Measurements from ENCODE around the gene INO80D.
A peak's percentile ranks its signal among the peaks of the same experiment; 100 is the strongest.
"Not testable (repeated sequence)": the region's sequence is repeated elsewhere in the genome, so short reads cannot be mapped to it uniquely, and the experiment has no call there.

INO80D gene

DNA sequence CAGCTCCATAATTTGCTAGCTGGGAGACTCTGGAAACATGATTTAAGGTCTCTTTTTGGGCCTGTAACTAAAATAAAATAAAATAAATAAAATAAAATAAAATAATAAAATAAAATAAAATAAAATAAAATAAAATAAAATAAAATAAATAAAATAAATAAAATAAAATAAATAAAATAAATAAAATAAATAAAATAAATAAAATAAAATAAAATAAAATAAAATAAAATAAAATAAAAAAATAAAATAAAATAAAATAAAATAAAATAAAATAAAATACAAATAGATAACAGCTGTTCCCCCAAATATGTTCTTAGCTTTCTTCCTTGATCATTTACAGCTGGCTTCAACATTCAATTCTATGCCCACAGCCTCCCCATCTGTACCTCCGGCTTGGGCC lies 97.3 kb downstream of the INO80D start:
- CTCF ChIA-PET, DNase-seq, H3K9me3 Mint-ChIP-seq, H3K4me3 Mint-ChIP-seq, H3K36me3 Mint-ChIP-seq, H3K27me3 Mint-ChIP-seq, H3K4me1 Mint-ChIP-seq, H3K27ac Mint-ChIP-seq: not testable (repeated sequence)

DNA sequence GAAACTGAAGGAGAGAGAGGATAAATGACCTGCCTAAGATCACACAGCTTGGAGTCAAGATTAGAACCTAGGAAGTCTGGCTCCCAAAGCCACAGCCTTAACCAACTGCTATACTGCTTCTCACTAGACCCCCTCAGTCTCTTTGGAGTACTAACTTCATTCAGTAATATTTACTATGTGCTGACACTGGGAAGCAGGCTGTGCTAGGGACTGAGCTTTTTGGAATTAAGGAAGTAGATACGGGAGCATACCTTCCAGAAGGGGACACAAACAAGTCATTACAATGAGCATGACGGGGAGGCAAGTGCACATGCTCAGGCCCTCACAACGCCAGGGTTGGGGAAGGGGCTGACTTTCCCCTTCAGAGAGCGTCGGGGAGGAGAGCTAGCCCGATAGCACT lies 97.7 kb downstream of the INO80D start:
- Mint-ChIP-seq H3K4me3 (no peak overlapping the region), H3K9me3 (no peaks in the 10 kb centered on the region), H3K27ac (no peak overlapping the region), H3K36me3 (no peaks in the 10 kb centered on the region), H3K27me3 (no peaks in the 10 kb centered on the region), H3K4me1 (peaks cover 3% of the 10 kb centered on the region)
- DNase-seq: no peak
- CTCF ChIA-PET: no interaction called here

DNA sequence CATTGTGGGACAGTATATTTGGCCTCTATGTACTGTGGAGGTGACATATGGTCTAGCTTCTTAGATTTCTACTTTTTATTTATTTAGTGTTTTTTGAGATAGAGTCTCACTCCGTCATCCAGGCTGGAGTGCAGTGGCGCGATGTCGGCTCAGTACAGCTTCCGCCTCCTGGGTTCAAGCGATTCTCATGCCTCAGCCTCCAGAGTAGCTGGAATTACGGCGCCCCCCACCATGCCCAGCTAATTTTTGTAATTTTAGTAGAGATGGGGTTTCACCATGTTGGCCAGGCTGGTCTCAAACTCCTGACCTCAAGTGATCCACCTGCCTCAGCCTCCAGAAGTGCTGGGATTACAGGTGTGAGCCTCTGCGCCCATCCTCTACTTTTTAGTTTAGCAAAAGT lies 99.6 kb downstream of the INO80D start:
- H3K27me3 Mint-ChIP-seq, H3K36me3 Mint-ChIP-seq, H3K4me1 Mint-ChIP-seq, DNase-seq, H3K4me3 Mint-ChIP-seq, H3K27ac Mint-ChIP-seq, CTCF ChIA-PET, H3K9me3 Mint-ChIP-seq: not testable (repeated sequence)

DNA sequence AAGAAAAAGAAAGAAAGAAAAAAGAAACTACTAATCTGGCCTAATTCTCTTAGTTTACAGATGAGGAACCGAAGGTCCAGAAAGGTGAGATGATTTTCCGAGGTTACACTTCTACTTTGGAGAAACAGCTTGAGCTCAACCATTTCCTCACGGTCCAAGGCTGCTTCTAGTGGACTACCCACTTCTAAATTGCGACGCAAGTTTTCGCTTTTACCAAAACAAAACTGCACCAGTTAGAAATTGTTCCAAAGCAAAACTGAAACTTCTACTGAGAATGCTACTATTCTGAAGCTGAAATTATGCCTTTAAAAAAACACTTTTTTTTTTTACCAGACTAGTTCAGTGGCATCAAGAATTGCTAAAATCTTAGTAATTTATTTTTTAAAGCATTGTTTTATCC lies 101.6 kb downstream of the INO80D start:
- Mint-ChIP-seq H3K4me1 (peaks cover 3% of the 10 kb centered on the region), H3K27me3 (no peaks in the 10 kb centered on the region), H3K36me3 (no peaks in the 10 kb centered on the region), H3K9me3 (no peaks in the 10 kb centered on the region), H3K4me3 (no peak overlapping the region), H3K27ac (peak overlapping the region; percentile 56)
- no peak for DNase-seq
- CTCF ChIA-PET: no interaction called here

DNA sequence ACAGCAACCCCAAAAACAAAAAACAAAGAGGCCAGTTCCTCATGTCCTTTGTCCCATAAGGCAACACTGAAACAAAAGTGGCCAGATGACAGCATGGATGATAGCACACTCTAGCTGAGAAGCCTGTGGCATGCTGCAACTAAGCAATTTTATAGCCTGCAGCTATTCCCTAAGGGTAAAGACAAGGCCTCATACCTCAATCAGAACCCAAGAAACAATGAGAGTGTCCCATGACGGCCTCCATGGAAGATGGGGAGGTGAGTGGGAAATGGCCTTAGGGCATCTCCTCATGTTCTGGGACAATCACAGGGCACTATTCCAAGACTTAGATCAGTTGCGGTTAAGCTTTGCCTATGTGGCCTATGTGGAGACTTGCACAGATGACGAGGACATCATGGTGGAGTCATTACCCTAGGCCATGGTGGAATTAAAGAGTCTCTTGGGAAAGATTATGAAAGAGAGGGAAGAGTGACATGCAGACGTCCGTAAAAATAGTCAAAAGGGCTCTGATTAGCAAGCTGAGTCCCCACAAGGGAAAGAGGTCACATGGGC lies 103.1 kb downstream of the INO80D start:
- H3K4me1 Mint-ChIP-seq: peaks cover 3% of the 10 kb centered on the region
- DNase-seq: no peak
- H3K4me3 Mint-ChIP-seq: no peak overlapping the region
- no peaks in the 10 kb centered on the region for H3K27me3 Mint-ChIP-seq
- peaks cover 2% of the 10 kb centered on the region for H3K9me3 Mint-ChIP-seq
- no peak overlapping the region for H3K27ac Mint-ChIP-seq
- H3K36me3 Mint-ChIP-seq: no peaks in the 10 kb centered on the region
- CTCF ChIA-PET: no interaction called here

DNA sequence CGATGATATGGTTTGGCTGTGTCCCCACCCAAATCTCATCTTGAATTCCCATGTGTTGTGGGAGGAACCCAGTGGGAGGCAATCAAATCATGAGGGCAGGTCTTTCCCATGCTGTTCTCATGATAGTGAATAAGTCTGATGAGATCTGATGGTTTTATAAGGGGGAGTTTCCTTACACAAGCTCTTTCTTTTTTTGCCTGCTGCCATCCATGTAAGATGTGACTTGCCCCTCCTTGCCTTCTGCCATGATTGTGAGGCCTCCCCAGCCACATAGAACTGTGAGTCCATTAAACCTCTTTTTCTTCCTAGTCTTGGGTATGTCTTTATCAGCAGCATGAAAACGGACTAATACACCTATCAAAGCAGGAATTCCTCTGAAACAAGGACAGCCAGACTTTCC lies 107.2 kb downstream of the INO80D start:
- DNase-seq, H3K27me3 Mint-ChIP-seq, H3K4me1 Mint-ChIP-seq, H3K4me3 Mint-ChIP-seq, H3K27ac Mint-ChIP-seq, H3K36me3 Mint-ChIP-seq, CTCF ChIA-PET, H3K9me3 Mint-ChIP-seq: not testable (repeated sequence)

DNA sequence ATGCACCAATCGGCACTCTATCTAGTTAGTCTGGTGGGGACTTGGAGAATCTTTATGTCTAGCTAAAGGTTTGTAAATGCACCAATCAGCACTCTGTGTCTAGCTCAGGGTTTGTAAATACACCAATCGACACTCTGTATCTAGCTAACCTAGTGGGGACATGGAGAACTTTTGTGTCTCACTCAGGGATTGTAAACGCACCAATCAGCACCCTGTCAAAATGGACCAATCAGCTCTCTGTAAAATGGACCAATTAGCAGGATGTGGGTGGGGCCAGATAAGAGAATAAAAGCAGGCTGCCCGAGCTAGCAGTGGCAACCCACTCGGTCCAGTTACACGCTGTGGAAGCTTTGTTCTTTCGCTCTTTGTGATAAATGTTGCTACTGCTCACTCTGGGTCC lies 108.3 kb downstream of the INO80D start:
- H3K4me3 Mint-ChIP-seq, H3K36me3 Mint-ChIP-seq, DNase-seq, CTCF ChIA-PET, H3K9me3 Mint-ChIP-seq, H3K4me1 Mint-ChIP-seq, H3K27ac Mint-ChIP-seq, H3K27me3 Mint-ChIP-seq: not testable (repeated sequence)

DNA sequence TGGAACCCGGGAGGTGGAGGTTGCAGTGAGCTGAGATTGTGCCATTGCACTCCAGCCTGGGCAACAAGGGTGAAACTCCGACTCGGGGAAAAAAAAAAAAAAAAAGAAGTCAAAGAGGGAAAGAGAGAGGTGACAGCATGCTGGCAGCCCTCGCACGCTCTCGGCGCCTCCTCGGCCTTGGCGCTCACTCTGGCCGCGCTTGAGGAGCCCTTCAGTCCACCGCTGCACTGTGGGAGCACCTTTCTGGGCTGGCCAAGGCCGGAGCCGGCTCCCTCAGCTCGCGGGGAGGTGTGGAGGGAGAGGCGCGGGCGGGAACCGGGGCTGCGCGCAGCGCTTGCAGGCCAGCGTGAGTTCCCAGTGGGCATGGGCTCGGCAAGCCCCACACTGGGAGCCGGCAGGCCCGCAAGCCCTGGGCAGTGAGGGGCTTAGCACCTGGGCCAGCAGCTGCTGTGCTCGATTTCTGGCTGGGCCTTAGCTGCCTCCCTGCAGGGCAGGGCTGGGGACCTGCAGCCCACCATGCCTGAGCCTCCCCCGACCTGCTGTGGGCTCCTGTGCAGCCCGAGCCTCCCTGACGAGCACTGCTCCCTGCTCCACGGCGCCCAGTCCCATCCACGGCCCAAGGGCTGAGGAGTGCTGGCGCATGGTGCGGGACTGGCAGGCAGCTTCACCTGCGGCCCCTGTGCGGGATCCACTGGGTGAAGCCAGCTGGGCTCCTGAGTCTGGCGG lies 108.9 kb downstream of the INO80D start:
- H3K4me1 Mint-ChIP-seq, H3K27ac Mint-ChIP-seq, H3K36me3 Mint-ChIP-seq, H3K4me3 Mint-ChIP-seq, CTCF ChIA-PET, DNase-seq, H3K27me3 Mint-ChIP-seq, H3K9me3 Mint-ChIP-seq: not testable (repeated sequence)

DNA sequence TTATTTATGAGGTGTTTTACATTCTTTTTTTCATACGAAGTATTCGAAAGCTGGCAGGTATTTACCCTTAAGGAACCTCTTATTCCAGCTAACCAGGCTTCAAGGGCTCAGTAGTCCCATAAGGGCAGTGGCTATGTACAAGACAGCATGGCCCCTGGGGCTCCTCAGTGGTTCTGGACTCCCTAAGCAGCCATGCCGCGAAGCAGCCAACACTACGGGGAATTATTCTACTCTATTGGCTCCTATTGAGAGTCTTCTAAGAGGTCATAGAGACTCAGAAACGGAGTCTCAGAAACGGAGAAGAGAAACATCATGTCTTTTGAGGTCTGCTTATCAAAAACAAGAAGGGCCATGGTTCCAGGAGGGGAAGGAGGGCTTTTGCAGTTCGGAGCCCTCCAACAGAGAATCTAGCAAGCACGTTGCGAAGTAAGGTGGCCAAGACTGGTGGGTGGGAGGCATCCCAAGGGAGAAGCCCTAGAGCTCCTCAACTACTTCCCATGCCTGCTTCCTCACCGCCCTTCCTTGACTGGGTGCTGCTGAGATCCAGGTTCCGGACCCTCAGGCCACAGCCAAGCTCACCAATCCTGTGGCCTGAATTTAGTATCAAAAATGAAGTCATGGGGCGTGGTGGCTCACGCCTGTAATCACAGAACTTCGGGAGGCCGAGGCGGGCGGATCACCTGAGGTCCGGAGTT lies 109.7 kb downstream of the INO80D start:
- CTCF ChIA-PET: no interaction called here
- Mint-ChIP-seq H3K9me3 (peaks cover 2% of the 10 kb centered on the region), H3K4me3 (no peak overlapping the region)

DNA sequence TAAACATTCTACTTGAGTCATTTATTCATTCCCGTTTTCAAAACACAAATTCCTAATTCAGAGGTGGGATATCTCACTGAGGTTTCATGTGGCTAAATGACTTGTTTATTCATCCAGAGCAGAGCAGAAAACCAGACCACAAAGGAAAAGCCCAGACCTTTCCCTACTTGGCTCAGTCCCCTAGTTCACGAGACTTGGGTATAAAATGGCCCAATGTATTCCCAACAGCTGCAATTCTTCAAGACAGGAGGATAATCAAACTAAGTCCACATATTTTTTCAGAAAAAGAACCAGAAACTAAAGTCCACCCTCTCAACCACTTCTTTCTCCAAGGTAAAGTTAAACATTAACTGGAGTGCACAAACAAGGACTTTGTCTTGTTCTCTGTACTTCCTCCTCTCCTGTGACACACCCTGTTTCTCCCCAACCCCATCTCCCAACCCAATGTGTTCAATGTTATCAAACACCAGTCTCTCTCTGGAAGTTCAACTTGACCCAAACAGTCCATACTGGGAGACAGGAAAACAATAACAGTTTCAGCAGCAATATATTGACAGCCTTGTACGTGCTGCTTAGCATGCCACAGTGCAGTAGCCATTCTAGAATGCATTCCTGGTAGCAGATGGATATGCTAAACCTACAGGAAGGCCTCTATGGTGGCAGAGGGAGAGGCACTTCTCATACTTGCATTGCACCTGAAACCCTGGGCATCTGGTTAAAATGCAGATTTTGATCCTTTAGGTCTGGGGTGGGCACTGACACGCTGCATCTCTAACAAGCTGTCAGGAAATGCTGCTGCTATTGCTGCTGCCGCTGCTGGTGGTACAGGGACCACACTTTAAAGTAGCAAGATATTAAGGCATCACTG lies 110.7 kb downstream of the INO80D start:
- Mint-ChIP-seq H3K27ac (no peak overlapping the region), H3K27me3 (peaks cover 9% of the 10 kb centered on the region), H3K9me3 (peaks cover 2% of the 10 kb centered on the region), H3K36me3 (no peaks in the 10 kb centered on the region), H3K4me3 (no peak overlapping the region), H3K4me1 (no peaks in the 10 kb centered on the region)
- no peak for DNase-seq
- CTCF ChIA-PET: no interaction called here

More for the DNA sequence above, 109.7 kb downstream of the INO80D start:
- peaks cover 3% of the 10 kb centered on the region for H3K27me3 Mint-ChIP-seq
- no peaks in the 10 kb centered on the region for H3K4me1 Mint-ChIP-seq
- no peak overlapping the region for H3K27ac Mint-ChIP-seq
- no peaks in the 10 kb centered on the region for H3K36me3 Mint-ChIP-seq
- no peak for DNase-seq

DNA sequence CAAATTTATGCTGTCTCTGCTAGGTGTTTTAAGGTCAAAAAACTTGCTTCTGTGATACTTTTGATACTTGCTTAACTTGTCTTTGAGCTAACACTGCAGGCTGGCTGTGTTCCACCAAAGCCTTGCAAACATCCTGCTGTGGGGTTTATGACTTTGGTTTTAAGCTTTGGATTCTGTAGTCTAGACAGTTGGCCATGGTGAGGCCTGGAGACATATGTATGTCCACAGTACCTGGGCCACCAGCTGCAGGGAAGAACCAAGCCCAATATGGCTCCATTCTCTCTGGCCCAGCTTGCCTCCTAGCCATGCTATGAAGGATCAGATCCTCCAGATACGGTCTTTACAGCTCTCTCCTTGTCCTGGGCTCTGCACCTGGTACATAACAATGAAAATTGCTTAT lies 113.9 kb downstream of the INO80D start:
- Mint-ChIP-seq H3K4me1 (no peaks in the 10 kb centered on the region), H3K36me3 (no peaks in the 10 kb centered on the region), H3K27me3 (peaks cover 13% of the 10 kb centered on the region), H3K4me3 (no peak overlapping the region), H3K9me3 (no peaks in the 10 kb centered on the region), H3K27ac (no peak overlapping the region)
- CTCF ChIA-PET: no interaction called here
- no peak for DNase-seq

DNA sequence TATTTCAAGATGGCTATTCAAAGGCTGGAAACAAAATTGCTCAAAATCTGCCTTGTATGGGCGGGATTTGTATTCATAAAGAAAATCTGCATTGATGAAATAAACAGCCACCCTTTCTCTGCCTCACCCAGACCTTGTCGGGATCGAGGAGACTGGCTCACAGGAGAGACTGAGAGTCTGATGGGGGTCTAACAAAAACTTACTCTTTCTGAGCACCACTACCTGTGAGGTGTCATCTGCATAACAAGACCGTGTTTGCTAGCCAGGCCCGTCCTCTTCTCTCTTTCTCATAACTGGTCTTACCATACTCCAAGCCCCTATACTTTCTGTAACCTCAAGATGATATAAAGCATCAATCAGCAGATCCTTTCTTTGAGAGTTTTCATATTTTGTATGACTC lies 115.6 kb downstream of the INO80D start:
- no peaks in the 10 kb centered on the region for H3K9me3 Mint-ChIP-seq
- H3K4me3 Mint-ChIP-seq: no peak overlapping the region
- peaks cover 25% of the 10 kb centered on the region for H3K27me3 Mint-ChIP-seq
- no peaks in the 10 kb centered on the region for H3K4me1 Mint-ChIP-seq
- CTCF ChIA-PET: interaction anchor here (0.7 kb wide), 1 partner anchor 50 kb away, joined by 3 read pairs; no protein-coding TSS in a partner anchor
- H3K36me3 Mint-ChIP-seq: no peaks in the 10 kb centered on the region
- no peak overlapping the region for H3K27ac Mint-ChIP-seq
- no peak for DNase-seq

DNA sequence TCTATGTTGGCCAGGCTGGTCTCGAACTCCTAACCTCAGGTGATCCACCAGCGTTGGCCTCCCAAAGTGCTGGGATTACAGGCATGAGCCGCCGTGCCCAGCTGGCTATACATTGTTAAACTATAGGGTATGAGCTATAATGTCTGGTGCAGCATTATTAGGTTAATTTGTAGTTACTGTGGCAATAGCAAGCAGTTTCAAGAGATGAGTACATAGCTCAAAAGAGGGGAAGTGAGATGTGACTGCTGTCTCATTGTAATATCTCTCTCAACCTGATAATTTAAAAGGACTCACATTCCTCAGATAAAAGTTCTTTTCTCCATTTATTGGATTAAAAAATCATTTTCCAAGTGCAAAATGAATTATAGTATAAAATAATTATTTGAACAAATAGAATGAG lies 116.4 kb downstream of the INO80D start:
- no peak overlapping the region for H3K27ac Mint-ChIP-seq
- no peaks in the 10 kb centered on the region for H3K4me1 Mint-ChIP-seq
- H3K36me3 Mint-ChIP-seq: no peaks in the 10 kb centered on the region
- CTCF ChIA-PET: interaction anchor here (0.9 kb wide), 1 partner anchor 22 kb away, joined by 3 read pairs; no protein-coding TSS in a partner anchor
- peaks cover 30% of the 10 kb centered on the region for H3K27me3 Mint-ChIP-seq
- H3K9me3 Mint-ChIP-seq: no peaks in the 10 kb centered on the region
- no peak overlapping the region for H3K4me3 Mint-ChIP-seq
- no peak for DNase-seq

DNA sequence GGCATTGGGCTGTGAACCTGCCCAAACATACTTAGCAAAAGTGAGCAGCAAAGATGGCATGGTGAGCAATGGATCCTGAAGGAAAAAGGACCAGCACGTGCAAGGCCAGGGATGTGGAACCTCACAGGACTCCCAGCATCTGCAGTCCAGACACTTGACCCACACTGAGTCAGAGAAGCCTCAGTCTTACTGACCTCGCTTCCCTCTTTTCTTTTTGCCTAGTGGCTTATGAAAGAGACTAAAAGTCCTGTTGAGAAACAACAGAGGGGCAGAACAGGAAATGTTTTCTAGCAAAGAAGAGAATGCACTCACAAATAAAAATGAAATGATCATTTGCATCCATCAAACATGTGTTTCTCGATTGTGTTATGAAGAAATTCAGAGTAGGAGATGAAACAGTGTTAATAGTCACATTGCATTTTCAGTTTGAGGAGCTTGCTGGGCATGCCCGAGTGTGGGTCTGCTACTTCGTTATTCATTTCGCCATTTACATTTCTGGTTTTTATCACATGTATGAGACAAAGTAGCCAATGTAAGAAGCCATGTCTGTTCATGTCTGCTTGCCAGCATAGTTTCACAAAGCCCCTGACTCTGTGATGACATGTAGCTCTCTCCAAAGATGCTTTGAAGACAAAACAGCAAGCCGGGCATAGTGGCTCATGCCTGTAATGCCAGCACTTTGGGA lies 118.4 kb downstream of the INO80D start:
- peaks cover 30% of the 10 kb centered on the region for H3K27me3 Mint-ChIP-seq
- H3K36me3 Mint-ChIP-seq: no peaks in the 10 kb centered on the region
- H3K4me3 Mint-ChIP-seq: no peak overlapping the region
- CTCF ChIA-PET: interaction anchor here (0.6 kb wide), 1 partner anchor 141 kb away, joined by 3 read pairs; no protein-coding TSS in a partner anchor
- DNase-seq: no peak
- H3K9me3 Mint-ChIP-seq: no peaks in the 10 kb centered on the region
- no peaks in the 10 kb centered on the region for H3K4me1 Mint-ChIP-seq
- H3K27ac Mint-ChIP-seq: no peak overlapping the region
